ENCODE data around the gene ANTXR2. TPM values are rescaled to one million over a fixed set of nuclear protein-coding genes. Genes with fewer than 3 reads are reported as not detected.

ANTXR2 gene
- total RNA-seq, 1 donor from 2014 or later, result 46.9 TPM

GRCh38 chr4:80092088-80092487 is 19.1 kb upstream of the ANTXR2 start:
- H3K4me3 Mint-ChIP-seq (ENCODE audit: low read depth), result no peak overlapping the region
- H3K27me3 Mint-ChIP-seq, result peaks cover 10% of the 10 kb centered on the region
- no peak for TF ChIP-seq CTCF (IDR thresholded peaks at IDR 0.05; ENCODE audit: unreplicated experiment)
- DNase-seq (ENCODE audit: low spot score, unreplicated experiment), result no peak
- H3K9me3 Mint-ChIP-seq (ENCODE audit: low read depth), result no peaks in the 10 kb centered on the region
- H3K36me3 Mint-ChIP-seq (ENCODE audit: insufficient read depth), result no peaks in the 10 kb centered on the region
- H3K27ac Mint-ChIP-seq, result no peak overlapping the region
- no peaks in the 10 kb centered on the region for H3K4me1 Mint-ChIP-seq (ENCODE audit: low read depth)

GRCh38 chr4:80091688-80092087 is 18.7 kb upstream of the ANTXR2 start:
- Mint-ChIP-seq H3K9me3 (ENCODE audit: low read depth) (no peaks in the 10 kb centered on the region), H3K27me3 (peaks cover 10% of the 10 kb centered on the region), H3K27ac (no peak overlapping the region), H3K36me3 (ENCODE audit: insufficient read depth) (no peaks in the 10 kb centered on the region), H3K4me3 (ENCODE audit: low read depth) (no peak overlapping the region), H3K4me1 (ENCODE audit: low read depth) (no peaks in the 10 kb centered on the region)
- TF ChIP-seq CTCF (IDR thresholded peaks at IDR 0.05; ENCODE audit: unreplicated experiment), result no peak
- DNase-seq (ENCODE audit: low spot score, unreplicated experiment), result no peak

- no peak for TF ChIP-seq CTCF (IDR thresholded peaks at IDR 0.05; ENCODE audit: unreplicated experiment)
- Mint-ChIP-seq H3K27me3 (peaks cover 10% of the 10 kb centered on the region), H3K36me3 (ENCODE audit: insufficient read depth) (no peaks in the 10 kb centered on the region), H3K9me3 (ENCODE audit: low read depth) (no peaks in the 10 kb centered on the region), H3K4me3 (ENCODE audit: low read depth) (no peak overlapping the region), H3K4me1 (ENCODE audit: low read depth) (no peaks in the 10 kb centered on the region), H3K27ac (no peak overlapping the region)
- no peak for DNase-seq (ENCODE audit: low spot score, unreplicated experiment)
Observed at GRCh38 chr4:80091184-80091583, 18.2 kb upstream of the ANTXR2 start.

DNA sequence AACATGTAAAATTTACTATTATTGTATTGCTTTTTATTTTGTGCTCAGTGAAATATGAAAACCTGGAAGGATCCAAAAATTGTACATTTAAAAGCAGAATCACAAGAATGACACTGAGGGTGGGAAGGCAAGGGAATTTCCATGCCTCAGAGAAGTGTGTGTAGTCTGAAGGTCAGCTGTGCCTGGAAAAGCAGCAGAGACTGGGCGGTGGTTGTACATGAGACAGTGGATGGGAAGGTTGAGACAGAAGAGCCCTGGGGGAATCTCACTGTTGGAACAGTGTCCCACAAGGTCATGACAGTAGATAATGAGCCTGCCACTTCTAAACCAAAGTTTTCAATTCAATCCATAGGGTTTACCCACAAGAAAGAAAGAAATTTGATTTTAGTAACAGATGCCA is 17.1 kb upstream of the ANTXR2 start:
- Mint-ChIP-seq H3K36me3 (ENCODE audit: insufficient read depth) (no peaks in the 10 kb centered on the region), H3K4me3 (ENCODE audit: low read depth) (no peak overlapping the region), H3K27ac (no peak overlapping the region), H3K9me3 (ENCODE audit: low read depth) (no peaks in the 10 kb centered on the region), H3K4me1 (ENCODE audit: low read depth) (no peaks in the 10 kb centered on the region), H3K27me3 (peaks cover 10% of the 10 kb centered on the region)
- no peak for DNase-seq (ENCODE audit: low spot score, unreplicated experiment)
- no peak for TF ChIP-seq CTCF (IDR thresholded peaks at IDR 0.05; ENCODE audit: unreplicated experiment)

DNA sequence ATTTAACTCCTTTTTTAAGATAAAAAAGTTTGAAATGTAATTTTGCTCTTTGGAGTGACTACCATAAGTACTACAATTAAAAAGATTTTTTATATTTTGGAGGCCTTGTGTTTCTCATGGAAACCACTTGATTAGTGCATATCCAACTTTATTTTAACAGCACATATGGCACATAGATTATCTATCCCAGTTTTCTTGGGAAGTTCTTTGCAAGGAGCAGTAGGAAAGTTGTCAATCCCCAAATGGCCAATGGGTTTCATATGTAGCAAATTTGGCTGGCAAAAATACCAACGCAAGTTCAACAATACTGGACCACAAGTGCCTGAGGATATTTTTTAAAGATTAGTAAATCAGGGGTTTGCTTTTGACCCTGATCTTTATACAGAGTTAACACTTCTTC is 15.4 kb upstream of the ANTXR2 start:
- no peak for TF ChIP-seq CTCF (IDR thresholded peaks at IDR 0.05; ENCODE audit: unreplicated experiment)
- no peak for DNase-seq (ENCODE audit: low spot score, unreplicated experiment)
- H3K36me3 Mint-ChIP-seq (ENCODE audit: insufficient read depth), result no peaks in the 10 kb centered on the region
- H3K27me3 Mint-ChIP-seq, result peaks cover 10% of the 10 kb centered on the region
- no peak overlapping the region for H3K4me3 Mint-ChIP-seq (ENCODE audit: low read depth)
- no peak overlapping the region for H3K27ac Mint-ChIP-seq
- H3K9me3 Mint-ChIP-seq (ENCODE audit: low read depth), result no peaks in the 10 kb centered on the region
- H3K4me1 Mint-ChIP-seq (ENCODE audit: low read depth), result no peaks in the 10 kb centered on the region

Measured in progenitor cell of endocrine pancreas (in vitro differentiated cells).